ENCODE data around the gene ABRACL.
"Not testable (repeated sequence)": the region's sequence is repeated elsewhere in the genome, so short reads cannot be mapped to it uniquely, and the experiment has no call there.

ABRACL gene

GRCh38 chr6:139011980-139012379 lies 16.6 kb upstream of the ABRACL start:
- DNase-seq (ENCODE audit: low spot score): no peak

GRCh38 chr6:139013185-139013800 lies 15.3 kb upstream of the ABRACL start:
- DNase-seq (ENCODE audit: low spot score): no peak

GRCh38 chr6:139014945-139015344 lies 13.6 kb upstream of the ABRACL start:
- no peak for DNase-seq (ENCODE audit: low spot score)

GRCh38 chr6:139016337-139017213 lies 12.0 kb upstream of the ABRACL start:
- DNase-seq (ENCODE audit: low spot score): peak; percentile 29

GRCh38 chr6:139017227-139017626 lies 11.3 kb upstream of the ABRACL start:
- no peak for DNase-seq (ENCODE audit: low spot score)

- no peak for DNase-seq (ENCODE audit: low spot score)
Measured at GRCh38 chr6:139019722-139020121, 8.8 kb upstream of the ABRACL start.

- no peak for DNase-seq (ENCODE audit: low spot score)
Measured at GRCh38 chr6:139020689-139021088, 7.9 kb upstream of the ABRACL start.

GRCh38 chr6:139025416-139025815 lies 3.1 kb upstream of the ABRACL start:
- not testable (repeated sequence) for DNase-seq (ENCODE audit: low spot score)

- no peak for DNase-seq (ENCODE audit: low spot score)
Measured at GRCh38 chr6:139027620-139028182, 844 bp upstream of the ABRACL start.

DNA sequence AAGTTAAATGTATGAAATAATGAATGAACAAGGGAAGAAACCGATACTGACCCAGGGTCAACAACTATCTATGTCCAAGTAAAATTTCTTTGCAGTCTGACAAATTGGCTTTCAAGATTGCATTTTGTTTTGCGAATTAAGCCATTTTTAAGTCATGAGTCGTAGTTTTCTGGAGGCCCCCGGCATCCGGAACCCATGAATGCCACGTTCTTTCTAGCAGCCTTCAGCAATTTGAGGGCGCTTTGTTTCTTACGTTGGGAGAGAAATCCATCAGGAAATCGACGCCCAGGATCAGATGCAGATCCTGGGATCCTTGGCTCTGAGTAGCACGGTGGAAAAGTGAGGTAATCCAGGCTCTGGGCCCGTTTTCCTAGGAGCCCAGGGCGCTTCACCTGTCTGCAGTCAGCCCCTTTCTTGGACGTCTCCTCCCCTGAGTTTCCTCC lies 309 bp upstream of the ABRACL start:
- DNase-seq (ENCODE audit: low spot score): no peak

DNA sequence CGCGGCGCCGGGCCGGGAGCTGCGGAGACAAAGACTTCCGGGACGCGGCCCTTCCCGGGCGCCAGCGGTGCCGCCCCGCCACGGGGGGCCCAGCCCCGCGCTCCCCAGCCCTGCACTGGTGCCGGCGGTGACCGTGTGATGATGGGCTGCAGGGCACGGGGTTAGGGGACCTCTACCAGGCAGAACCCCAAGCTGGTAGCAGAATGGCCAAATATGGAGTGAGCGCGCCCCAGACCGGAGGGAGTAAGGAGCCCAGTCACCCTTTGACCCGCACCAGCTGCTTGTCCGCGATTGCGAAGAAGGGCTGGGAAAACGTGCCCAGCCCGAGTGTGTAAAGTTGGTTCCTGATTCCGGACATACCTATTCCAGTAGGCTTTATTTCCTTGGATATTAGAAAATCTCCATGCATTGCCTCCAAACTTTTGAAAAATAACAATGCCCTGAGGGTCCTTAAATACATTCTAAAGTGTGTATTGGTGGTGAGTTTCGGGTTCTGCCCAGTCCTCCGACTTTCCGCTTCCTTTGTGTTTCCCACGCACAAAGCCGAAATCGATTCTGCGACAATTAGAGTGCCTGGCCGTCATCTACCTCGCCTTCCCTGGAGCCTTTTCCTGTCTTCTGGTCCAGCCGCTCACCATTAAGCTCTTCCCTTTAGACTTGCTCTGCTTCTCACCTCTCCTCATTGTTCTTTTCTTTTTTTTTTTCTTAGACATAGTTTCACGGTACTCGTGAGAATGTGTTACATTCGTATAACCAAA lies 1.1 kb downstream of the ABRACL start:
- DNase-seq (ENCODE audit: low spot score): no peak

DNA sequence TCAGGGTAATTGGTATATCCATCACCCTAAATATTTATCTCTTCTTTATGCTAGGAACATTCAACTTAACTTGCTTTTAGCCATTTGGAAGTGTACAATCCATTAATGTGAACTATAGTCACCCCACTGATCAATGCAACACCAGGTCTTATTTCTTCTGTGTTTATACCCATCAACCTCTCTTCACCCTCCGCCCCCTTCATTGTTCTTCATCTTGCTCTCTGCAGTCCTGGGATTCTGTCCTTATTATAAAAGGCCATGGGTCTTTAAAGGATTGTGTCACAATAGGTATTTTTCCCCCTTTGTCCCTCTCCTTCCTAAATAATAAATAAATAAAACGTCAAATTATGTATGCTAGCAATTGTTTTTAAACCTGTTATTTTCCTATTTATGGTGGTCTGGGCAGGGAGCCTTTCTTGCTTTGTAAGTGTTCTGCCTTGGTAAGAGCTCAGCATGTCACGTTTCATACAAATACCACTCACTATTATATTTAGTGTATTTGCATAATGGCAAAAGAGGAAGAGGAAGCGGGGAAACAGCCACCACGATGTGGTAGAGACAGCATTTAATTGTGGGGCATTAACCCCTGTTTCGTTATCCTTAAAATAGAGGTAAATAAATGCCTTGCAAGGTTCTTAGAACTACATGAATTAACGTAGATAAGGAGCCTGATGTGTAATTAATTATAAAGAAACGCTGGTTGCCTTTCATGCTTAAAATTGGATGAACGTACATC lies 1.9 kb downstream of the ABRACL start:
- DNase-seq (ENCODE audit: low spot score): no peak

DNA sequence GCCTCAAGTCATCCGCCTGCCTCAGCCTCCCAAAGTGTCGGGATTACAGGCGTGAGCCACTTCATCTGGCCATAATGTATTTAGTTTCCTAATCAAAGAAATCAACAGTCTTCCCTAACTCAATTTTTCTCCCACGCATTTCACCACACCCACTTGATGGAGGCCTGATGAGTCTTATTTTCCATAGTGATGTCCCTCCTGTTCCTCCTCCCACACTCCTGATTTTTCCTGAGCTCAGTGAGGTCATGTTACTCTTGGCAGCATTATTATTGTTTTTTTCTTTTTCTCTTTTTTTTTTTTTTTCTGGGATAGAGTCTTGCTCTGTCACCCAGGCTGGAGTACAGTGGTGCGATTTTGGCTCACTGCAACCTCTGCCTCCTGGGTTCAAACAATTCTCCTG lies 8.9 kb downstream of the ABRACL start:
- no peak for DNase-seq (ENCODE audit: low spot score)

- DNase-seq (ENCODE audit: low spot score): no peak
Measured at GRCh38 chr6:139044250-139044649, 15.7 kb downstream of the ABRACL start.

DNA sequence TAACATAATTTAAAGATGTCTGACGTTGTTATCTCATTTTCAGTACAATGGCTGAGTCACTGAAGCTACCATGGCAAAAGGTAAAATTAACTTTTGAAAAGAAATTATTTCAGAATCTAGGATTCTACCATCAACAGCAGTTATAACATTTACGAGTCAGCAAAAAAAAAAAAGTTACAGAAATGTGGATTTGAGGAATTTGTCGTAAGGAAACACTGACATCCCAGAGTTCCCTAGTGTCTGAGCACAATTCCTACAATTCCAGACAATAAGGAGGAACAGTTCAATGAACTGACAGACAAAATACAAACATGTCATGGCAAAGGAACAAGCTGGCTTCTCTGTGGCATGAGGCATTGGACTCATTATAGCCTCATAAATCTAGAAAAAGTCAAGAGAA lies 19.1 kb downstream of the ABRACL start:
- DNase-seq (ENCODE audit: low spot score): no peak

DNA sequence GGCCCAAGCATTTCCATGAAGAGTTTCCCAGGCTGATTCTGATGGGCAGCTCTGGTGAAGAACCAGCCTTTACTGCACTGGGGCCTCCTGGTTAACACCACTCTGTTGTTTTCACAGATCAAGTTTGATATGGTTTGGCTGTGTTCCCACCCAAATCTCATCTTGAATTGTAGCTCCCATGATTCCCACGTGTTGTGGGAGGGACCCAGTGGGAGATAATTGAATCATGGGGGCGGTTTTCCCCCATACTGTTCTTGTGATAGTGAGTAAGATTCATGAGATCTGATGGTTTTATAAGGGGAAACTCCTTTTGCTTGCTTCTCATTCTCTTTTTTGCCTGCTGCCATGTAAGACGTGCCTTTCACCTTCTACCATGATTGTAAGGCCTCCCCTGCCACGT lies 20.4 kb downstream of the ABRACL start:
- DNase-seq (ENCODE audit: low spot score): not testable (repeated sequence)

DNA sequence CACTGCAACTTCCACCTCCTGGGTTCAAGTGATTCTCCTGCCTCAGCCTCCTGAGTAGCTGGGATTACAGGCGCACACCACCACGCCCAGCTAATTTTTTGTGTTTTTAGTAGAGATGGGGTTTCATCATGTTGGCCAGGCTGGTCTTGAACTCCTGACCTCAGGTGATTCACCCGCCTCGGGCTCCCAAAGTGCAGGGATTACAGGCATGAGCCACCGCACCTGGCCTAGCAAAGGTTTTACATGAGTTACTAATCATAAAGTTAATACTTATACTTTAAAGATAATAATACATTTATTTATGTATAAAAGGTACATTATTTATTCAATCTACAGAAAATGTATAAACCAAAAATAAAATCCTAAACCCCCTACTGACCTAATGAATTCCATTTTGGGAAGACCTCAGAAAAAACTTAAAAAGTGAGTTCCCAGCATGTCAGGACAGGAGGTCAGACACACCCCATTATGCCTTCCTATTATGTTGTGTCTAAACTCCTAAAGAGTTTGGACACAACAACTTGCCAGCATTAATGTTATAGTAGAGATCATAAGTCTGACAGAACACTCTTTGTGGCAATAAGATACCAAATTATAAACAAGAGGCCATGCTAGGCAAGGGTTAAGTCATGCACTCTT lies 21.7 kb downstream of the ABRACL start:
- DNase-seq (ENCODE audit: low spot score): not testable (repeated sequence)

GRCh38 chr6:139050770-139051313 lies 22.3 kb downstream of the ABRACL start:
- no peak for DNase-seq (ENCODE audit: low spot score)

GRCh38 chr6:139051396-139052060 lies 23.0 kb downstream of the ABRACL start:
- no peak for DNase-seq (ENCODE audit: low spot score)

GRCh38 chr6:139053382-139053781 lies 24.8 kb downstream of the ABRACL start:
- DNase-seq (ENCODE audit: low spot score): no peak
